K562 (cell line): ENCODE results near the gene TDRD3. TPM values are rescaled to one million over a fixed set of nuclear protein-coding genes. Genes with fewer than 3 reads are reported as not detected.

Source experiments
- DPF2 ChIP-seq: fragments of 450-650 bp; IDR thresholded peaks from 2 replicates; pipeline ENCODE4 v1.6.1; 2016
- ESRRB ChIP-seq: fragments of 250-450 bp; sonication (Bioruptor Pico); IDR thresholded peaks from 2 replicates; pipeline ENCODE4 v1.5.0; 2020; ENCODE audit warnings: mild to moderate bottlenecking, moderate library complexity, borderline replicate concordance
- FOXA3 ChIP-seq, 2 experiments: fragments of 450-650 bp in 1 of 2; sonication (generic) in 1 of 2; formaldehyde crosslinking; IDR thresholded peaks in 1 of 2; conservative IDR thresholded peaks in 1 of 2; 2 replicates each; pipeline versions ENCODE4 v1.4.0 to v1.8.0; 2020 to 2022; ENCODE audit warnings: mild to moderate bottlenecking in 2 of 2, missing genetic modification reagents in 1 of 2
- MEIS2 ChIP-seq: fragments of 450-650 bp; IDR thresholded peaks from 2 replicates; pipeline ENCODE4 v1.6.1; 2014; ENCODE audit warnings: mild to moderate bottlenecking; ENCODE audit not compliant: partially characterized antibody
- NCOR1 ChIP-seq: fragments of 450-650 bp; IDR thresholded peaks from 2 replicates; pipeline ENCODE4 v1.6.1; 2016; ENCODE audit warnings: mild to moderate bottlenecking, moderate library complexity
- NFE2 ChIP-seq: IDR thresholded peaks from 2 replicates; pipeline ENCODE4 v1.6.1; 2014; ENCODE audit warnings: antibody characterized with exemption, low read depth
- RHOXF2B ChIP-seq: fragments of 250-450 bp; sonication (Bioruptor Pico); conservative IDR thresholded peaks from 2 replicates; pipeline ENCODE4 v1.5.1; 2021
- SMC3 ChIP-seq: conservative IDR thresholded peaks from 2 replicates; pipeline ENCODE4 v1.6.1; 2011; ENCODE audit warnings: low read depth, low read length, improper control_type of control experiment; ENCODE audit not compliant: insufficient read depth
- SPI1 ChIP-seq: IDR thresholded peaks from 2 replicates; pipeline ENCODE4 v1.6.1; 2011; ENCODE audit warnings: low read depth, low read length, control low read depth, borderline replicate concordance
- TAF9B ChIP-seq: fragments of 450-650 bp; IDR thresholded peaks from 2 replicates; pipeline ENCODE4 v1.6.1; 2018; ENCODE audit warnings: mild to moderate bottlenecking; ENCODE audit not compliant: partially characterized antibody
- THRB ChIP-seq: fragments of 450-650 bp; formaldehyde crosslinking; conservative IDR thresholded peaks from 2 replicates; pipeline ENCODE4 v1.4.0; 2022; ENCODE audit warnings: mild to moderate bottlenecking, missing genetic modification characterization
- ZBTB34 ChIP-seq: fragments of 250-450 bp; sonication (Bioruptor Pico); IDR thresholded peaks from 2 replicates; pipeline ENCODE4 v1.8.0; 2021; ENCODE audit warnings: mild to moderate bottlenecking, moderate library complexity
- ZNF133 ChIP-seq: fragments of 250-450 bp; sonication (Bioruptor Pico); IDR thresholded peaks from 2 replicates; pipeline ENCODE4 v1.4.0; 2020; ENCODE audit warnings: mild to moderate bottlenecking
- ZNF311 ChIP-seq: fragments of 250-450 bp; sonication (Bioruptor Pico); IDR thresholded peaks from 2 replicates; pipeline ENCODE4 v1.4.0; 2020; ENCODE audit warnings: mild to moderate bottlenecking, moderate library complexity
- ZNF316 ChIP-seq: fragments of 450-650 bp; IDR thresholded peaks from 2 replicates; pipeline ENCODE4 v1.6.1; 2016
- ZNF384 ChIP-seq: IDR thresholded peaks from 2 replicates; pipeline ENCODE4 v1.6.1; 2012; ENCODE audit warnings: low read depth, low read length, improper control_type of control experiment
- ZNF740 ChIP-seq, 3 experiments: fragments of 200-800 bp in 1 of 3; sonication (Bioruptor generic) in 1 of 3; sonication (generic) in 1 of 3; formaldehyde crosslinking in 1 of 3; IDR thresholded peaks; 2 replicates each; pipeline versions ENCODE4 v1.6.1 to v1.8.0; 2016 to 2022; ENCODE audit warnings: mild to moderate bottlenecking in 2 of 3, missing compliant biosample characterization in 2 of 3, missing genetic modification characterization in 2 of 3, missing genetic modification reagents in 1 of 3
- ZNF76 ChIP-seq: fragments of 250-450 bp; sonication (Bioruptor Pico); IDR thresholded peaks from 2 replicates; pipeline ENCODE4 v1.4.0; 2020; ENCODE audit warnings: mild to moderate bottlenecking, moderate library complexity, borderline replicate concordance
- polyA plus RNA-seq, 8 experiments: library from polyadenylated mRNA; depleted of rRNA in 4 of 8; stranded (reverse) in 5 of 8; unstranded in 3 of 8; fragments of >200 nt; fragmentation: Nextera tagmentation in 2 of 8; fragmentation: Illumina TruSeq in 1 of 8; extraction: Ambion mirVana in 2 of 8; extraction: Trizol in 1 of 8; gene quantifications; 2 replicates each; pipeline versions ENCODE4 v1.2.1 to v1.2.3, GENCODE V29; 2011 to 2014; ENCODE audit warnings: inconsistent platforms in 1 of 8, missing spikeins in 1 of 8
- total RNA-seq, 7 experiments: library from RNA; depleted of rRNA in 6 of 7; stranded (reverse); fragments of >200 nt in 6 of 7; fragmentation: Illumina TruSeq in 2 of 7; extraction: Trizol in 2 of 7; gene quantifications; 2 replicates each; pipeline versions ENCODE4 v1.2.1 to v1.2.3, GENCODE V29; 2011 to 2021; ENCODE audit warnings: low replicate concordance in 1 of 7
- TF ChIP-seq, protein P1 (sequence below): fragments of 450-650 bp; IDR thresholded peaks from 2 replicates; pipeline ENCODE4 v1.6.1; 2017; ENCODE audit warnings: antibody characterized with exemption
- TF ChIP-seq, protein P2 (sequence below): fragments of 250-450 bp; sonication (Bioruptor Pico); IDR thresholded peaks from 2 replicates; pipeline ENCODE4 v1.8.0; 2021; ENCODE audit warnings: borderline replicate concordance, mild to moderate bottlenecking, moderate library complexity; ENCODE audit not compliant: poor library complexity, severe bottlenecking

The TDRD3 gene
- total and polyA plus RNA-seq, 9 of the 15 experiments (the other 6 are each of a cell fraction or from before 2014, with no cell fraction given): 3.6 to 16.4 (median 9.5) TPM

DNA sequence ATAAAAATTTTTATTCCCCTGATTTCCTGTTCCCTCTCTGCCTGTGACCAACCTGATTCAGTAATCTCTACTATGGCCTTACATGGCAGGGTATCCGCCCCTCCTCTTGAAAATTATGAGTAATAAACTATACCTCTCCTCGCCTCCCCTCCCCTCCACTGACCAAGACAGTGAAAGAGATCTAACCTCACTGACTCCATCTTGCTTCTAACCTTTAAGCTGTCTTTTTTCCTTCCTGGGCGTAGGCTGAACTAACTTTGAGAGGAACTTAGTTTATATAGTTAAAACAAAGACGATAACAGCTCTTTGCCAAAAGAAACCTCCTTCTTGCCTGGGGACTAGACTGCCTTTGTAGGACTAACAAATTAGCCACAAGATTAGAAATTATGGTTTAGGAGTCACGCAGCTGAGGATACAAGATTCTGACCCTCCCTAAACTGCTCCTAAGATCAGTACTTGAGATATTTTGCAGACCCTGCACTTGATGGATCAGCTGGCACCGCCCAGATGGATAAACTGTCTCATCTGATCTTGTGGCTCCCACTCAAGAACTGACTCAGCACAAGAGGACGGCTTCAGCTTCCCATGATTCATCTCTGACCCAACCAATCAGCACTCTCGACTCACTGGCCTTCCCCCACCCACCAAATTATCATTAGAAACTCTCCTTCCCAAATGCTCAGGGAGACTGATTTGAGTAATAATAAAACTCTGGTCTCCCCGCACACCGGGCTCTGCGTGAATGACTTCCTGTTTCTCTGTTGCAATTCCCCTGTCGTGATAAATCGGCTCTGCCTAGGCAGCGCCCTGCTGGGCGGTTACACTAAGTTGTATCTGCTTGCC, 187.1 kb downstream of the TDRD3 start (continued):
- TF ChIP-seq ESRRB (CRISPR knock-in tag) (no peak), ZNF311 (CRISPR knock-in tag) (0 out of 2 replicates have a peak, but pooled peaks have one; percentile 71), FOXA3 (CRISPR knock-in tag; conservative IDR thresholded peaks at IDR 0.05 in 1 of 2, IDR thresholded peaks at IDR 0.05 in 1 of 2) (0 out of 4 replicates have a peak, but pooled peaks of 1 of the 2 experiments have one; percentile 34), NCOR1 (no peak), ZNF133 (CRISPR knock-in tag) (no peak), ZNF384 (no peak), RHOXF2B (CRISPR knock-in tag) (no peak), ZNF740 (CRISPR knock-in tag; IDR thresholded peaks at IDR 0.05) (no peak), ZNF740 (tag; IDR thresholded peaks at IDR 0.05) (peak in 1 of 2 experiments; percentile 91; a peak in 2 of 4 replicates), NFE2 (peak; percentile 74), SMC3 (no peak), TAF9B (peak; percentile 45), ZNF316 (peak; percentile 92), MEIS2 (peak; percentile 34), ZBTB34 (peak; percentile 73; the same call in 1 of the 2 replicates), ZNF76 (CRISPR knock-in tag) (peak; percentile 87), THRB (CRISPR knock-in tag) (peak; percentile 81; the same call in 1 of the 2 replicates), SPI1 (peak; percentile 64; the same call in 1 of the 2 replicates), DPF2 (0 out of 2 replicates have a peak, but pooled peaks have one; percentile 41)
- TF ChIP-seq, protein P1, sequence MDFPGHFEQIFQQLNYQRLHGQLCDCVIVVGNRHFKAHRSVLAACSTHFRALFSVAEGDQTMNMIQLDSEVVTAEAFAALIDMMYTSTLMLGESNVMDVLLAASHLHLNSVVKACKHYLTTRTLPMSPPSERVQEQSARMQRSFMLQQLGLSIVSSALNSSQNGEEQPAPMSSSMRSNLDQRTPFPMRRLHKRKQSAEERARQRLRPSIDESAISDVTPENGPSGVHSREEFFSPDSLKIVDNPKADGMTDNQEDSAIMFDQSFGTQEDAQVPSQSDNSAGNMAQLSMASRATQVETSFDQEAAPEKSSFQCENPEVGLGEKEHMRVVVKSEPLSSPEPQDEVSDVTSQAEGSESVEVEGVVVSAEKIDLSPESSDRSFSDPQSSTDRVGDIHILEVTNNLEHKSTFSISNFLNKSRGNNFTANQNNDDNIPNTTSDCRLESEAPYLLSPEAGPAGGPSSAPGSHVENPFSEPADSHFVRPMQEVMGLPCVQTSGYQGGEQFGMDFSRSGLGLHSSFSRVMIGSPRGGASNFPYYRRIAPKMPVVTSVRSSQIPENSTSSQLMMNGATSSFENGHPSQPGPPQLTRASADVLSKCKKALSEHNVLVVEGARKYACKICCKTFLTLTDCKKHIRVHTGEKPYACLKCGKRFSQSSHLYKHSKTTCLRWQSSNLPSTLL: no peak
- TF ChIP-seq, protein P2, sequence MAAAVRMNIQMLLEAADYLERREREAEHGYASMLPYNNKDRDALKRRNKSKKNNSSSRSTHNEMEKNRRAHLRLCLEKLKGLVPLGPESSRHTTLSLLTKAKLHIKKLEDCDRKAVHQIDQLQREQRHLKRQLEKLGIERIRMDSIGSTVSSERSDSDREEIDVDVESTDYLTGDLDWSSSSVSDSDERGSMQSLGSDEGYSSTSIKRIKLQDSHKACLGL (CRISPR knock-in tag): no peak
